Measurements from ENCODE around the gene LEFTY1. TPM values are rescaled to one million over a fixed set of nuclear protein-coding genes. Genes with fewer than 3 reads are reported as not detected.

The LEFTY1 gene
- total and polyA plus RNA-seq, 2 experiments from 2014 or later: 0.83 TPM; not detected in 1

GRCh38 chr1:225860107-225860506, 28.8 kb downstream of the LEFTY1 start:
- no peak overlapping the region for H3K27ac ChIP-seq
- peaks cover 18% of the 10 kb centered on the region for H3K36me3 ChIP-seq
- no peak for TF ChIP-seq CTCF (IDR thresholded peaks at IDR 0.05; ENCODE audit: low read depth, low read length)
- H3K9me3 ChIP-seq (ENCODE audit: low read depth): no peaks in the 10 kb centered on the region
- DNase-seq (ENCODE audit: low read depth in 1 of 2, low spot score in 1 of 2): no peak
- H3K4me1 ChIP-seq (ENCODE audit: low read depth): peaks cover 5% of the 10 kb centered on the region
- H3K27me3 ChIP-seq: no peaks in the 10 kb centered on the region
- H3K4me3 ChIP-seq: no peak overlapping the region

- no peak for TF ChIP-seq CTCF (IDR thresholded peaks at IDR 0.05; ENCODE audit: low read depth, low read length)
- Histone ChIP-seq H3K36me3 (peaks cover 18% of the 10 kb centered on the region), H3K9me3 (ENCODE audit: low read depth) (no peaks in the 10 kb centered on the region), H3K4me3 (no peak overlapping the region), H3K27me3 (no peaks in the 10 kb centered on the region), H3K27ac (no peak overlapping the region), H3K4me1 (ENCODE audit: low read depth) (peaks cover 5% of the 10 kb centered on the region)
- no peak for DNase-seq (ENCODE audit: low read depth in 1 of 2, low spot score in 1 of 2)
Observed at GRCh38 chr1:225859151-225859550, 29.8 kb downstream of the LEFTY1 start.

- Histone ChIP-seq H3K4me1 (ENCODE audit: low read depth) (peaks cover 5% of the 10 kb centered on the region), H3K9me3 (ENCODE audit: low read depth) (no peaks in the 10 kb centered on the region), H3K4me3 (no peak overlapping the region), H3K27ac (no peak overlapping the region), H3K36me3 (peaks cover 18% of the 10 kb centered on the region), H3K27me3 (no peaks in the 10 kb centered on the region)
- TF ChIP-seq CTCF (IDR thresholded peaks at IDR 0.05; ENCODE audit: low read depth, low read length): no peak
- no peak for DNase-seq (ENCODE audit: low read depth in 1 of 2, low spot score in 1 of 2)
Observed at GRCh38 chr1:225857256-225857655, 31.7 kb downstream of the LEFTY1 start.

- no peak for DNase-seq (ENCODE audit: low read depth in 1 of 2, low spot score in 1 of 2)
- Histone ChIP-seq H3K36me3 (peaks cover 10% of the 10 kb centered on the region), H3K27me3 (no peaks in the 10 kb centered on the region), H3K4me1 (ENCODE audit: low read depth) (peaks cover 5% of the 10 kb centered on the region), H3K4me3 (no peak overlapping the region), H3K9me3 (ENCODE audit: low read depth) (no peaks in the 10 kb centered on the region), H3K27ac (peak overlapping the region; percentile 51)
- no peak for TF ChIP-seq CTCF (IDR thresholded peaks at IDR 0.05; ENCODE audit: low read depth, low read length)
Observed at GRCh38 chr1:225855503-225856300, 33.2 kb downstream of the LEFTY1 start.

- no peaks in the 10 kb centered on the region for H3K9me3 ChIP-seq (ENCODE audit: low read depth)
- no peak overlapping the region for H3K4me3 ChIP-seq
- peaks cover 8% of the 10 kb centered on the region for H3K36me3 ChIP-seq
- no peak for DNase-seq (ENCODE audit: low read depth in 1 of 2, low spot score in 1 of 2)
- H3K27ac ChIP-seq: no peak overlapping the region
- no peaks in the 10 kb centered on the region for H3K27me3 ChIP-seq
- peaks cover 5% of the 10 kb centered on the region for H3K4me1 ChIP-seq (ENCODE audit: low read depth)
- no peak for TF ChIP-seq CTCF (IDR thresholded peaks at IDR 0.05; ENCODE audit: low read depth, low read length)
Observed at GRCh38 chr1:225853441-225853840, 35.5 kb downstream of the LEFTY1 start.
